ENCODE results near the gene MAN1C1.

MAN1C1 gene

DNA sequence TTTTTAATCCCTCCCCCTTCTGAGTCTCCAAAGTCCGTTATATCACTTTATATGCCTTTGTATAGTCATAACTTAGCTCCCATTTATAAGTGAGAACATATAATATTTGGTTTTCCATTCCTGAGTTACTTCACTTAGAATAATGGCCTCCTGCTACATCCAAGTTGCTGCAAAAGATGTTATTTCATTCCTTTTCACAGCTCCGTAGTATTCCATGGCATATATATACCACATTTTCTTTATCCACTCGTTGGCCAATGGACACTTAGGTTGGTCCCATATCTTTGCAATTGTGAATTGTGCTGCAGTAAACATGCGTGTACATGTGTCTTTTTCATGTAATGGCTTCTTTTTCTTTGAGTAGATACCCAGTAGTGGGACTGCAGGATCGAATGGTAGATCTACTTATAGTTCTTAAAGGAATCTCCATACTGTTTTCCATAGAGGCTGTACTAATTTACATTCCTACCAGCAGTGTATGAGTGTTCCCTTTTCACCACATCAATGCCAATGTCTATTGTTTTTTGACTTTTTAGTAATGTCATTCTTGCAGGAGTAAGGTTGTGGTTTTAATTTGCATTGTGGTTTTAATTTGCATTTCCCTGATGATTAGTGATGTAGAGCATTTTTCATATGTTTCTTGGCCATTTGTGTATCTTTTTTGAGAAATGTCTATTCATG is 12.3 kb downstream of the MAN1C1 start:
- Histone ChIP-seq H4K5ac (ENCODE audit: low read length) (no peak overlapping the region), H2BK5ac (ENCODE audit: low read length) (no peak overlapping the region), H3K4me3 (ENCODE audit: low read length) (no peak overlapping the region), H2BK120ac (ENCODE audit: low read depth, low read length) (no peak overlapping the region), H3K36me3 (ENCODE audit: control insufficient read depth, insufficient read depth, low read length) (no peaks in the 10 kb centered on the region), H3K4me2 (ENCODE audit: low read length) (no peak overlapping the region), H2BK15ac (replicated peaks; ENCODE audit: low read depth) (no peak overlapping the region), H3K79me1 (ENCODE audit: low read length) (no peaks in the 10 kb centered on the region), H3K4ac (ENCODE audit: low read depth, low read length) (no peak overlapping the region), H3K9ac (ENCODE audit: low read length) (no peak overlapping the region), H3K23ac (ENCODE audit: low read length) (no peak overlapping the region), H3K27ac (ENCODE audit: low read depth, low read length) (no peak overlapping the region), H3K79me2 (ENCODE audit: control insufficient read depth, insufficient read depth, low read length) (no peaks in the 10 kb centered on the region), H3K27me3 (ENCODE audit: insufficient read depth, low read length, poor library complexity) (no peaks in the 10 kb centered on the region), H3K4me1 (ENCODE audit: control insufficient read depth, low read depth, low read length) (no peaks in the 10 kb centered on the region), H2AK5ac (ENCODE audit: low read length) (no peak overlapping the region), H3K18ac (ENCODE audit: low read length) (no peak overlapping the region), H3K56ac (ENCODE audit: low read length) (no peak overlapping the region), H4K8ac (ENCODE audit: low read depth, low read length) (no peak overlapping the region)
- no peak for DNase-seq
- WGBS (ENCODE audit: extremely low coverage, insufficient coverage, low lambda C conversion rate) = no CpG with 5 or more reads among the region's 5 CpGs

DNA sequence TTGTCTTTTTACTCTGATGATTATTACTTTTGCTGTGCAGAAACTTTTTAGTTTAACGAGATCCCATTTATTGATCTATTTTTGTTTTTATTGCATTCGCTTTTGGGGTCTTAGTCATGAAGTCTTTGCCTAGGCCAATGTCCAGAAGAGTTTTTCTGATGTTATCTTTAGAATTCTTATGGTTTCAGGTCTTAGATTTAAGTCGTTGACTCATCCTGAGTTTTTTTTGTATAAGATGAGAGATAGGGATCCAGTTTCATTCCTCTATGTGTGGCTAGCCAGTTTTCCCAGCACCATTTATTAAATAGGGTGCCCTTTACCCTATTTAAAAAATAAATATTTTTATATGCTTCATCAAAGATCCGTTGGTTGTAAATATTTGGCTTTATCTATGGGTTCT is 13.2 kb downstream of the MAN1C1 start:
- H3K4ac ChIP-seq (ENCODE audit: low read depth, low read length) = no peak overlapping the region
- no peak overlapping the region for H4K5ac ChIP-seq (ENCODE audit: low read length)
- DNase-seq = no peak
- H4K8ac ChIP-seq (ENCODE audit: low read depth, low read length) = no peak overlapping the region
- H2AK5ac ChIP-seq (ENCODE audit: low read length) = no peak overlapping the region
- no peak overlapping the region for H2BK15ac ChIP-seq (replicated peaks; ENCODE audit: low read depth)
- H3K27me3 ChIP-seq (ENCODE audit: insufficient read depth, low read length, poor library complexity) = no peaks in the 10 kb centered on the region
- H3K9ac ChIP-seq (ENCODE audit: low read length) = no peak overlapping the region
- H3K4me3 ChIP-seq (ENCODE audit: low read length) = no peak overlapping the region
- WGBS (ENCODE audit: extremely low coverage, insufficient coverage, low lambda C conversion rate) = no CpG with 5 or more reads among the region's 4 CpGs
- H3K23ac ChIP-seq (ENCODE audit: low read length) = no peak overlapping the region
- no peak overlapping the region for H2BK5ac ChIP-seq (ENCODE audit: low read length)
- H3K36me3 ChIP-seq (ENCODE audit: control insufficient read depth, insufficient read depth, low read length) = no peaks in the 10 kb centered on the region
- no peaks in the 10 kb centered on the region for H3K79me2 ChIP-seq (ENCODE audit: control insufficient read depth, insufficient read depth, low read length)
- no peak overlapping the region for H3K27ac ChIP-seq (ENCODE audit: low read depth, low read length)
- H3K18ac ChIP-seq (ENCODE audit: low read length) = no peak overlapping the region
- no peak overlapping the region for H3K4me2 ChIP-seq (ENCODE audit: low read length)
- no peaks in the 10 kb centered on the region for H3K4me1 ChIP-seq (ENCODE audit: control insufficient read depth, low read depth, low read length)
- H3K79me1 ChIP-seq (ENCODE audit: low read length) = no peaks in the 10 kb centered on the region
- no peak overlapping the region for H2BK120ac ChIP-seq (ENCODE audit: low read depth, low read length)
- H3K56ac ChIP-seq (ENCODE audit: low read length) = no peak overlapping the region

DNA sequence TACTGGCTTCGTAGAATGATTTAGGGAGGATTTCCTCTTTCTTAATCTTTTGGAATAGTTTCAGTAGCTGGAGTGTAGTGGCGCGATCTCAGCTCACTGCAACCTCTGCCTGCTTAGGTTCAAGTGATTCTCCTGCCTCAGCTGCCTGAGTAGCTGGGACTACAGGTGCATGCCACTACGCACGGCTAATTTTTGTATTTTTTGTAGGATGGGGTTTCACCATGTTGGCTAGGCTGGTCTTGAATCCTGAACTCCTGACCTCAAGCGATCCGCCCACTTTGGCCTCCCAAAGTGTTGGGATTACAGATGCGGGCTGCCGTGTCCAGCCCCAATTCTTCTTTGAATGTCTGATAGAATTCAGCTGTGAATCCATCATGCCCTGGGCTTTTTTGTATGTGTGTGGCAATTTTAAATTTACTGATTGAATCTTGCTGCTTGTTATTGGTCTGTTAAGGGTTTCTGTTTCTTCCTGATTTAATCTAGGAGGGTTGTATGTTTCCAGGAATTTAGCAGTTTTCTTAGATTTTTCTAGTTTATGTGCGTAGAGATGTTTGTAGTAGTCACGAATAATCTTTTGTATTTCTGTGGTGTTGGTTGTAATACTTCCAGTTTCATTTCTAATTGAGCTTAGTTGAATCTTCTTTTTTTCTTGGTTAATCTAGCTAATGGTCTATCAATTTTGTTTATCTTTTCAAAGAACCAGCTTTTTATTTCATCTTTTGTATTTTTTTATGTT is 15.3 kb downstream of the MAN1C1 start:
- no peak for DNase-seq
- Histone ChIP-seq H3K4me1 (ENCODE audit: control insufficient read depth, low read depth, low read length) (no peaks in the 10 kb centered on the region), H2BK15ac (replicated peaks; ENCODE audit: low read depth) (no peak overlapping the region), H2BK120ac (ENCODE audit: low read depth, low read length) (no peak overlapping the region), H3K27ac (ENCODE audit: low read depth, low read length) (no peak overlapping the region), H3K4ac (ENCODE audit: low read depth, low read length) (no peak overlapping the region), H3K4me3 (ENCODE audit: low read length) (no peak overlapping the region), H3K4me2 (ENCODE audit: low read length) (no peak overlapping the region), H3K79me2 (ENCODE audit: control insufficient read depth, insufficient read depth, low read length) (no peaks in the 10 kb centered on the region), H2AK5ac (ENCODE audit: low read length) (no peak overlapping the region), H2BK5ac (ENCODE audit: low read length) (no peak overlapping the region), H3K36me3 (ENCODE audit: control insufficient read depth, insufficient read depth, low read length) (no peaks in the 10 kb centered on the region), H3K27me3 (ENCODE audit: insufficient read depth, low read length, poor library complexity) (no peaks in the 10 kb centered on the region), H3K9ac (ENCODE audit: low read length) (no peak overlapping the region), H3K18ac (ENCODE audit: low read length) (no peak overlapping the region), H3K79me1 (ENCODE audit: low read length) (no peaks in the 10 kb centered on the region), H3K56ac (ENCODE audit: low read length) (no peak overlapping the region), H4K8ac (ENCODE audit: low read depth, low read length) (no peak overlapping the region), H3K23ac (ENCODE audit: low read length) (no peak overlapping the region), H4K5ac (ENCODE audit: low read length) (no peak overlapping the region)
- WGBS (ENCODE audit: extremely low coverage, insufficient coverage, low lambda C conversion rate) = no CpG with 5 or more reads among the region's 11 CpGs

DNA sequence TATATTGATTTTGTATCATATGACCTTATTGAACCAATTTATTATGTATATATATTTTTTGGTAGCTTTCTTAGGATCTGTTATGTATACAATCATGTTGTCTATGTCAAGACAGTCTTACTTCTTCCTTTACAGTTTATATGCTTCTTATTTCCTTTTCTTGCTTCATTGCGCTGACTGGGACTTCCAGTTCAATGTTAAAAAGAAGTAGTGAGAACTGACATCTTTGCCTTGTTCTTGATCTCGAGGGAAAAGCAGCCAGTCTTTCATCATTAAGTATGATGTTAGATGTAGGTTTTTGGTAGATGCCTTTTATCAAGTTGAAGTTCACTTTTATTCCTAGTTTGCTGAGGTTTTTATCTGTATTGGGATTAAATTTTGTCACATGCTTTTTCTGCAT is 17.5 kb downstream of the MAN1C1 start:
- H3K23ac ChIP-seq (ENCODE audit: low read length) = no peak overlapping the region
- H3K79me2 ChIP-seq (ENCODE audit: control insufficient read depth, insufficient read depth, low read length) = no peaks in the 10 kb centered on the region
- no CpG with 5 or more reads among the region's 2 CpGs for WGBS (ENCODE audit: extremely low coverage, insufficient coverage, low lambda C conversion rate)
- H2BK15ac ChIP-seq (replicated peaks; ENCODE audit: low read depth) = no peak overlapping the region
- no peaks in the 10 kb centered on the region for H3K4me1 ChIP-seq (ENCODE audit: control insufficient read depth, low read depth, low read length)
- H4K5ac ChIP-seq (ENCODE audit: low read length) = no peak overlapping the region
- H3K36me3 ChIP-seq (ENCODE audit: control insufficient read depth, insufficient read depth, low read length) = no peaks in the 10 kb centered on the region
- H4K8ac ChIP-seq (ENCODE audit: low read depth, low read length) = no peak overlapping the region
- H3K4ac ChIP-seq (ENCODE audit: low read depth, low read length) = no peak overlapping the region
- no peak overlapping the region for H2BK120ac ChIP-seq (ENCODE audit: low read depth, low read length)
- no peak overlapping the region for H3K9ac ChIP-seq (ENCODE audit: low read length)
- no peak overlapping the region for H3K56ac ChIP-seq (ENCODE audit: low read length)
- DNase-seq = no peak
- no peaks in the 10 kb centered on the region for H3K79me1 ChIP-seq (ENCODE audit: low read length)
- H2AK5ac ChIP-seq (ENCODE audit: low read length) = no peak overlapping the region
- H3K4me2 ChIP-seq (ENCODE audit: low read length) = no peak overlapping the region
- no peak overlapping the region for H3K27ac ChIP-seq (ENCODE audit: low read depth, low read length)
- no peak overlapping the region for H3K18ac ChIP-seq (ENCODE audit: low read length)
- no peaks in the 10 kb centered on the region for H3K27me3 ChIP-seq (ENCODE audit: insufficient read depth, low read length, poor library complexity)
- H3K4me3 ChIP-seq (ENCODE audit: low read length) = no peak overlapping the region
- no peak overlapping the region for H2BK5ac ChIP-seq (ENCODE audit: low read length)

DNA sequence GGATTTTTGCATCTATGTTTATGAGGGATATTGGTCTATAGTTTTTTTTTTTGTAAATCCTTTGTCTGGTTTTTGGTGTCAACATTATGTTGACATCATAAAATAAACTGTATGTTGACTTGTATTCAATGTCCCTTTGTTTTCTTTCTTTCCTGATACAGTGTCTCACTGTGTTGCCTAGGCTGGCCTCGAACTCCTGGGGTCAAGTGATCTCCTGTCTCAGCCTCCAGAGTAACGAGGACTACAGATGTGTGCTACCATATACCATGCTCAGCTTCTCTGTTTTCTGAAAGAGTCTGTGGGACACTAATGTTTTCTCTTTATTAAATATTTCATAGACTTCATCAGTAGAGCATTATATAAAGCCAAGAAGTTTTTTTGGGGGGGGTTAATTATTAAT is 18.3 kb downstream of the MAN1C1 start:
- DNase-seq = no peak
- Histone ChIP-seq H3K23ac (ENCODE audit: low read length) (no peak overlapping the region), H3K9ac (ENCODE audit: low read length) (no peak overlapping the region), H4K5ac (ENCODE audit: low read length) (no peak overlapping the region), H3K4ac (ENCODE audit: low read depth, low read length) (no peak overlapping the region), H2AK5ac (ENCODE audit: low read length) (no peak overlapping the region), H3K27me3 (ENCODE audit: insufficient read depth, low read length, poor library complexity) (no peaks in the 10 kb centered on the region), H3K27ac (ENCODE audit: low read depth, low read length) (no peak overlapping the region), H3K4me2 (ENCODE audit: low read length) (no peak overlapping the region), H2BK15ac (replicated peaks; ENCODE audit: low read depth) (no peak overlapping the region), H3K79me1 (ENCODE audit: low read length) (no peaks in the 10 kb centered on the region), H2BK120ac (ENCODE audit: low read depth, low read length) (no peak overlapping the region), H3K4me1 (ENCODE audit: control insufficient read depth, low read depth, low read length) (no peaks in the 10 kb centered on the region), H3K4me3 (ENCODE audit: low read length) (no peak overlapping the region), H3K18ac (ENCODE audit: low read length) (no peak overlapping the region), H3K56ac (ENCODE audit: low read length) (no peak overlapping the region), H3K36me3 (ENCODE audit: control insufficient read depth, insufficient read depth, low read length) (no peaks in the 10 kb centered on the region), H2BK5ac (ENCODE audit: low read length) (no peak overlapping the region), H3K79me2 (ENCODE audit: control insufficient read depth, insufficient read depth, low read length) (no peaks in the 10 kb centered on the region), H4K8ac (ENCODE audit: low read depth, low read length) (no peak overlapping the region)
- no CpG with 5 or more reads among the region's 2 CpGs for WGBS (ENCODE audit: extremely low coverage, insufficient coverage, low lambda C conversion rate)
